Ovary (tissue), 9 donors: Measurements from ENCODE around the gene NELL2. TPM values are rescaled to one million over a fixed set of nuclear protein-coding genes. Genes with fewer than 3 reads are reported as not detected.

Source experiments
- DNase-seq, 5 donors: peaks; one replicate each; pipeline ENCODE4 v3.0.0-alpha.2; 2019 to 2020
- H3K27ac ChIP-seq, 2 donors: fragments of 200-600 bp; one replicate each; pipeline versions ENCODE4 v1.5.1 to v1.8.0; 2019 to 2022
- H3K27me3 ChIP-seq: fragments of 200-600 bp; one replicate; pipeline ENCODE4 v1.8.0; 2022
- H3K36me3 ChIP-seq: fragments of 200-600 bp; sonication (generic); one replicate; pipeline ENCODE4 v1.5.1; 2019
- H3K4me1 ChIP-seq: one replicate; pipeline ENCODE4 v1.8.1; 2013; ENCODE audit warnings: mild to moderate bottlenecking, moderate library complexity; ENCODE audit not compliant: insufficient read depth
- H3K4me3 ChIP-seq: fragments of 200-600 bp; sonication (generic); one replicate; pipeline ENCODE4 v1.5.1; 2017
- H3K9me3 ChIP-seq, 2 donors: fragments of 200-600 bp in 1 of 2; sonication (generic) in 1 of 2; one replicate each; pipeline versions ENCODE4 v1.5.1 to v1.8.1; 2013 to 2019; ENCODE audit warnings: mild to moderate bottlenecking in 1 of 2, moderate library complexity in 1 of 2
- EP300 ChIP-seq: sonication (generic); formaldehyde crosslinking; IDR thresholded peaks from one replicate; pipeline ENCODE4 v1.6.1; 2017; ENCODE audit warnings: antibody characterized with exemption
- POLR2A ChIP-seq: fragments of 450-650 bp; IDR thresholded peaks from one replicate; pipeline ENCODE4 v1.6.1; 2017; ENCODE audit warnings: antibody characterized with exemption, mild to moderate bottlenecking, moderate library complexity
- WGBS, 3 donors: extraction: QIAGEN DNeasy Blood & Tissue Kit in 1 of 3; methylation state at CpG; one replicate each; pipeline versions ENCODE4 v1.1.5 to v1.1.7; 2013 to 2017; 5-methylcytosine and 5-hydroxymethylcytosine counted together
- intact Hi-C, 4 donors: fragments of 100-400 bp; cut with DNase I; formaldehyde crosslinking; loops; one replicate each; pipeline versions ENCODE4 v1.11.0 to v1.15.1; 2022 to 2023
- polyA plus RNA-seq, 2 donors: library from polyadenylated mRNA; stranded (reverse); fragments of 200-250 nt in 1 of 2; fragments of 350-450 nt in 1 of 2; fragmentation: Illumina TruSeq in 1 of 2; extraction: RNeasy Lipid Tissue Mini Kit (QIAGEN cat#74804) in 1 of 2; gene quantifications; one replicate each; pipeline ENCODE4 v1.2.3, GENCODE V29; 2013 to 2014
- total RNA-seq, 7 donors: library from RNA; depleted of rRNA in 2 of 7; stranded (reverse); fragments of >200 nt in 2 of 7; fragmentation: NEBNext Ultra II Directional in 3 of 7; extraction: Animal tissue kit (Norgen Biotek cat#: 25700) in 3 of 7; gene quantifications; one replicate each; pipeline versions ENCODE4 v1.1.0 to v1.2.4, GENCODE V29; 2016 to 2023
- TF ChIP-seq, protein P1 (sequence below), 3 donors: fragments of 450-650 bp in 2 of 3; fragments of 200-600 bp in 1 of 3; IDR thresholded peaks; one replicate each; pipeline versions ENCODE4 v1.5.1 to v1.8.0; 2016 to 2022; ENCODE audit warnings: antibody characterized with exemption in 3 of 3, mild to moderate bottlenecking in 1 of 3
- donor health status: DM: no; HTN: no; CAD: no; lungs with moderate emphysema.
- donor health status: DM: no; HTN: no; CAD: no.
- donor health status: Bipolar disorder and iron deficiency.
- donor health status: DM: yes; HTN: yes; CAD: no.
- donor health status: DM: no; HTN: no; CAD: no.
- donor health status: DM: yes; HTN: yes; CAD: no.

NELL2 gene
- total and polyA plus RNA-seq, 9 donors = 0.15 to 114 (median 1.7) TPM

- Histone ChIP-seq H3K4me3 (no peak overlapping the region), H3K27me3 (no peaks in the 10 kb centered on the region), H3K9me3 (no peaks in the 10 kb centered on the region), H3K4me1 (no peaks in the 10 kb centered on the region), H3K36me3 (no peaks in the 10 kb centered on the region), H3K27ac (no peak overlapping the region)
- TF ChIP-seq, protein P1, sequence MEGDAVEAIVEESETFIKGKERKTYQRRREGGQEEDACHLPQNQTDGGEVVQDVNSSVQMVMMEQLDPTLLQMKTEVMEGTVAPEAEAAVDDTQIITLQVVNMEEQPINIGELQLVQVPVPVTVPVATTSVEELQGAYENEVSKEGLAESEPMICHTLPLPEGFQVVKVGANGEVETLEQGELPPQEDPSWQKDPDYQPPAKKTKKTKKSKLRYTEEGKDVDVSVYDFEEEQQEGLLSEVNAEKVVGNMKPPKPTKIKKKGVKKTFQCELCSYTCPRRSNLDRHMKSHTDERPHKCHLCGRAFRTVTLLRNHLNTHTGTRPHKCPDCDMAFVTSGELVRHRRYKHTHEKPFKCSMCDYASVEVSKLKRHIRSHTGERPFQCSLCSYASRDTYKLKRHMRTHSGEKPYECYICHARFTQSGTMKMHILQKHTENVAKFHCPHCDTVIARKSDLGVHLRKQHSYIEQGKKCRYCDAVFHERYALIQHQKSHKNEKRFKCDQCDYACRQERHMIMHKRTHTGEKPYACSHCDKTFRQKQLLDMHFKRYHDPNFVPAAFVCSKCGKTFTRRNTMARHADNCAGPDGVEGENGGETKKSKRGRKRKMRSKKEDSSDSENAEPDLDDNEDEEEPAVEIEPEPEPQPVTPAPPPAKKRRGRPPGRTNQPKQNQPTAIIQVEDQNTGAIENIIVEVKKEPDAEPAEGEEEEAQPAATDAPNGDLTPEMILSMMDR (IDR thresholded peaks at IDR 0.05) = no peak
- TF ChIP-seq POLR2A (no peak), EP300 (no peak)
- DNase-seq = no peak
- intact Hi-C loops = no loop called here
Observed at GRCh38 chr12:44555454-44555853, 320.7 kb downstream of the NELL2 start.

- intact Hi-C loops = no loop called here
- 52 to 76% (median 56%) methylated on average over 2 of the region's 2 CpGs for WGBS, 3 donors
- Histone ChIP-seq H3K36me3 (no peaks in the 10 kb centered on the region), H3K27ac (no peak overlapping the region), H3K27me3 (no peaks in the 10 kb centered on the region), H3K4me3 (no peak overlapping the region), H3K4me1 (no peaks in the 10 kb centered on the region), H3K9me3 (no peaks in the 10 kb centered on the region)
- DNase-seq = no peak
- no peak for TF ChIP-seq POLR2A
- no peak for TF ChIP-seq EP300
- TF ChIP-seq, protein P1 (IDR thresholded peaks at IDR 0.05) = no peak
Observed at GRCh38 chr12:44551631-44552030, 324.5 kb downstream of the NELL2 start.

DNA sequence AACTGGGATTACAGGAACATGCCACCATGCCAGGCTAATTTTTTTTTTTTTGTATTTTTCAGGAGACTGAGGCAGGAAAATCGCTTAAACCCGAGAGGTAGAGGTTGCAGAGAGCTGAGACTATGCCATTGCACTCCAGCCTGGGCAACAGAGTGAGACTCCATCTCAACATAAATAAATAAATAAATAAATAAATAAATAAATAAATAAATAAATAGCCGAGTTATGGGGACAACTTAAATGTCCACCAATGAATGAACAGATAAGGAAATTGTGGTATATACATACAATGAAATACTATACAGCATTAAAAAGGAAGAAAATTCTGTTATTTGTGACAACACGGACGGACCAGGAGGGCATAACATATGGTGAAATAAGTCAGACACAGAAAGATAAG is 325.7 kb downstream of the NELL2 start:
- no peak overlapping the region for H3K27ac ChIP-seq
- H3K4me1 ChIP-seq = no peaks in the 10 kb centered on the region
- TF ChIP-seq POLR2A = no peak
- TF ChIP-seq, protein P1 (IDR thresholded peaks at IDR 0.05) = no peak
- TF ChIP-seq EP300 = no peak
- H3K4me3 ChIP-seq = no peak overlapping the region
- H3K27me3 ChIP-seq = no peaks in the 10 kb centered on the region
- 89 to 94% (median 93%) methylated on average over 5 of the region's 5 CpGs for WGBS, 3 donors
- H3K36me3 ChIP-seq = no peaks in the 10 kb centered on the region
- no peak for DNase-seq
- no peaks in the 10 kb centered on the region for H3K9me3 ChIP-seq
- intact Hi-C loops = no loop called here

DNA sequence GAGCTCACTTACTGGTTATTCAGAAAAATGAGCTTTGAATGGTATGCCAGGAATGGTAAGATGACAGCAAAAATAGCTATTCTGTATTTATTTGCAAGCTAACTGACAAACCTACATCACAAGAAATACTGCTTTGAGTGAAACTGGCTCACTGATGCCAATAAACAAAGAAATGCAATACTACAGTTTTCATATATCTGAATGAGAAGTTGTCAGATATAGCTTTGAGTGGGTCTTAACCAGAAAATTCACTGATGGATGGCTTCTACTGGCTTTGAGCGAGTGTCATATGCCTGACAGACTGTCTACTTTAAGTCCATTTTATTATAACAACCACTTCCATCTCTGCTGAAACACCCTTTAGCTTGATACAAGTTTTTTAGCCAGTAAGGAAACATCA is 330.1 kb downstream of the NELL2 start:
- no peaks in the 10 kb centered on the region for H3K9me3 ChIP-seq
- H3K27me3 ChIP-seq = no peaks in the 10 kb centered on the region
- H3K4me1 ChIP-seq = no peaks in the 10 kb centered on the region
- no peak for DNase-seq
- intact Hi-C loops = no loop called here
- TF ChIP-seq POLR2A (no peak), EP300 (no peak)
- TF ChIP-seq, protein P1 (IDR thresholded peaks at IDR 0.05) = no peak
- H3K27ac ChIP-seq = no peak overlapping the region
- WGBS, 3 donors = 74 to 83% (median 79%) methylated on average over 1 of the region's 1 CpG
- no peak overlapping the region for H3K4me3 ChIP-seq
- H3K36me3 ChIP-seq = no peaks in the 10 kb centered on the region

GRCh38 chr12:44544018-44544417 is 332.1 kb downstream of the NELL2 start:
- H3K9me3 ChIP-seq = no peaks in the 10 kb centered on the region
- H3K36me3 ChIP-seq = no peaks in the 10 kb centered on the region
- WGBS, 3 donors = 83 to 89% (median 88%) methylated on average over 3 of the region's 3 CpGs
- no peaks in the 10 kb centered on the region for H3K27me3 ChIP-seq
- TF ChIP-seq EP300 = no peak
- TF ChIP-seq, protein P1 (IDR thresholded peaks at IDR 0.05) = no peak
- H3K4me3 ChIP-seq = no peak overlapping the region
- H3K4me1 ChIP-seq = no peaks in the 10 kb centered on the region
- intact Hi-C loops = no loop called here
- DNase-seq = no peak
- H3K27ac ChIP-seq = no peak overlapping the region
